Pancreas (tissue), 10 donors: ENCODE data around the gene GOLGA8M. TPM values are rescaled to one million over a fixed set of nuclear protein-coding genes. Genes with fewer than 3 reads are reported as not detected.
"Not testable (repeated sequence)": the region's sequence is repeated elsewhere in the genome, so short reads cannot be mapped to it uniquely, and the experiment has no call there.

Experiments used
- ATAC-seq, 4 donors: fragments of 200-7000 bp; cut with Tn5 transposase; one replicate each; pipeline versions ENCODE4 v1.8.0 to v1.9.1; 2020; ENCODE audit warnings: mild to moderate bottlenecking in 4 of 4, moderate library complexity in 4 of 4
- DNase-seq, 6 donors: peaks; one replicate each; pipeline ENCODE4 v3.0.0-alpha.2; 2020
- FAIRE-seq: peaks from 2 replicates; lab custom pipeline; 2012; peaks lifted over from hg19 to GRCh38; lab: Jason Lieb, UNC
- H3K27ac ChIP-seq, 4 donors: fragments of 200-600 bp; sonication (generic); 1 replicate in 3 of 4; 2 replicates in 1 of 4; pipeline versions ENCODE4 v1.5.0 to v1.8.0; 2020
- H3K27me3 ChIP-seq, 4 donors: fragments of 200-600 bp; one replicate each; pipeline ENCODE4 v1.8.0; 2021
- H3K36me3 ChIP-seq, 3 donors: fragments of 200-600 bp; sonication (generic) in 1 of 3; one replicate each; pipeline versions ENCODE4 v1.5.0 to v1.8.0; 2020 to 2021
- H3K4me1 ChIP-seq, 3 donors: fragments of 200-600 bp; one replicate each; pipeline ENCODE4 v1.8.0; 2021
- H3K4me3 ChIP-seq, 4 donors: fragments of 200-600 bp; sonication (generic) in 2 of 4; one replicate each; pipeline versions ENCODE4 v1.5.0 to v1.8.0; 2020 to 2021
- H3K9me3 ChIP-seq, 4 donors: fragments of 200-600 bp; one replicate each; pipeline ENCODE4 v1.8.0; 2021
- WGBS, 2 donors: extraction: QIAGEN DNeasy Blood & Tissue Kit; methylation state at CpG; one replicate each; pipeline ENCODE4 v1.1.7; 2013; 5-methylcytosine and 5-hydroxymethylcytosine counted together
- intact Hi-C, 3 donors: fragments of 100-400 bp; cut with DNase I; formaldehyde crosslinking; loops; one replicate each; pipeline versions ENCODE4 v1.11.1 to v1.14.2; 2022
- polyA plus RNA-seq, 2 donors: library from polyadenylated mRNA; stranded (reverse); fragments of 200-250 nt; gene quantifications; one replicate each; pipeline ENCODE4 v1.2.3, GENCODE V29; 2013
- total RNA-seq, 6 donors: library from RNA; stranded (reverse); fragmentation: NEBNext Ultra II Directional in 4 of 6; extraction: Animal tissue kit (Norgen Biotek cat#: 25700) in 4 of 6; gene quantifications; one replicate each; pipeline versions ENCODE4 v1.2.1 to v1.2.4, GENCODE V29; 2021 to 2023
- donor health status: healthy with polysubstance abuse.
- donor health status: DM: no; HTN: no; CAD: no; lungs with moderate emphysema.
- donor health status: DM: no; HTN: no; CAD: no.
- donor health status: control.
- donor health status: control.
- donor health status: Bipolar disorder and iron deficiency.
- donor health status: DM: yes; HTN: yes; CAD: no.
- donor health status: DM: no; HTN: no; CAD: no.
- donor health status: DM: no; HTN: no; CAD: no.
- donor health status: DM: yes; HTN: yes; CAD: no.

GOLGA8M gene, protein sequence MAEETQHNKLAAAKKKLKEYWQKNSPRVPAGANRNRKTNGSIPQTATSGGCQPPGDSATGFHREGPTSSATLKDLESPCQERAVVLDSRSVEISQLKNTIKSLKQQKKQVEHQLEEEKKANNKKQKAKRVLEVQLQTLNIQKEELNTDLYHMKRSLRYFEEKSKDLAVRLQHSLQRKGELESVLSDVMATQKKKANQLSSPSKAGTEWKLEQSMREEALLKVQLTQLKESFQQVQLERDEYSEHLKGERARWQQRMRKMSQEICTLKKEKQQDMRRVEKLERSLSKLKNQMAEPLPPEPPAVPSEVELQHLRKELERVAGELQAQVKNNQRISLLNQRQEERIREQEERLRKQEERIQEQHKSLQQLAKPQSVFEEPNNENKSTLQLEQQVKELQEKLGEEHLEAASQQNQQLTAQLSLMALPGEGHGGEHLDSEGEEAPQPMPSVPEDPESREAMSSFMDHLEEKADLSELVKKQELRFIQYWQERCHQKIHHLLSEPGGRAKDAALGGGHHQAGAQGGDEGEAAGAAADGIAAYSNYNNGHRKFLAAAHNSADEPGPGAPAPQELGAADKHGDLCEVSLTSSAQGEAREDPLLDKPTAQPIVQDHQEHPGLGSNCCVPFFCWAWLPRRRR
- 1 to 10 TPM in 5 of 6 donors, under 1 TPM in 1; 0.69 to 2.1 (median 1.5) TPM for total RNA-seq
- polyA plus RNA-seq = 1 to 10 TPM in 1 of 2 donors, under 1 TPM in 1; 0.80 to 1.4 TPM

DNA sequence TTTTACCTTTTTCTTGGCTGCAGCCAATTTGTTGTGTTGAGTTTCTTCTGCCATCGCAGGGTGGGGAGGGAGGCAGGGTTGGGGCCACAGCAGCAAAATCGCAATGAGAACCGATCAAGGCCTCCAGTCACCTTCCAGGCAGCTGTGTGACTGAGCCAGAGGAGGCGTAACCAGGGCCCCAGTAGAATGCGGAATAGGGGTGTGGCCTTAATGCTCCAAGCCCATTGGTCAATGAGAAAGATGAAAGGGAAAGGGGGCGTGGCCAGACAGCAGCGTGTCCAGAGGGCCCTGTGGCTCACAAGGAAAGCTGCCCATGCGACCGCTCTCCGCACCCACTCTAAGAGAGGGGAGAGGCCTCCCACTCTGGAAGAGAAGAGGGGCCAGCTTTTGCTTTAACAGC lies at the start of gene GOLGA8M:
Gene GOLGA8M, minus strand, starts transcription at position 152 of the 400 bp plus-strand sequence. Its CDS starts 98 bp downstream, at position 54.
- DNase-seq, H3K4me3 ChIP-seq, intact Hi-C loops, H3K9me3 ChIP-seq, H3K27ac ChIP-seq, H3K4me1 ChIP-seq, H3K36me3 ChIP-seq, H3K27me3 ChIP-seq, FAIRE-seq, ATAC-seq: not testable (repeated sequence)
- WGBS, 2 donors = 94% methylated on average over 2 of the region's 10 CpGs; no CpG with 5 or more reads in 1 of the 2 donors

DNA sequence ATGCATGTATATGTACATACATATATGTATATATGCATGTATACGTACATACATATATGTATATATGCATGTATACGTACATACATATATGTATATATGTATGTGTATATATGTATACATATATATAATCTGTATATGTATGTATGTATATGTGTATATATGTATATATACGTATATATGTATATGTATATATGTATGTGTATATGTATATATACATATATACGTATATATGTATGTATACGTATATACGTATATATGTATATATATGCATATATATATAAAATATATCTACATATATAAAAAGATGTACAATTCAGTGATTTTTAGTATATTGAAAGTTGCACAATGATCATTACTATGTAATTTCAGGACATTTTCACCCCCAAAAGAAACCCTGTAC lies 30.7 kb upstream of the GOLGA8M start:
- 78 to 80% methylated on average over 6 of the region's 6 CpGs for WGBS, 2 donors

DNA sequence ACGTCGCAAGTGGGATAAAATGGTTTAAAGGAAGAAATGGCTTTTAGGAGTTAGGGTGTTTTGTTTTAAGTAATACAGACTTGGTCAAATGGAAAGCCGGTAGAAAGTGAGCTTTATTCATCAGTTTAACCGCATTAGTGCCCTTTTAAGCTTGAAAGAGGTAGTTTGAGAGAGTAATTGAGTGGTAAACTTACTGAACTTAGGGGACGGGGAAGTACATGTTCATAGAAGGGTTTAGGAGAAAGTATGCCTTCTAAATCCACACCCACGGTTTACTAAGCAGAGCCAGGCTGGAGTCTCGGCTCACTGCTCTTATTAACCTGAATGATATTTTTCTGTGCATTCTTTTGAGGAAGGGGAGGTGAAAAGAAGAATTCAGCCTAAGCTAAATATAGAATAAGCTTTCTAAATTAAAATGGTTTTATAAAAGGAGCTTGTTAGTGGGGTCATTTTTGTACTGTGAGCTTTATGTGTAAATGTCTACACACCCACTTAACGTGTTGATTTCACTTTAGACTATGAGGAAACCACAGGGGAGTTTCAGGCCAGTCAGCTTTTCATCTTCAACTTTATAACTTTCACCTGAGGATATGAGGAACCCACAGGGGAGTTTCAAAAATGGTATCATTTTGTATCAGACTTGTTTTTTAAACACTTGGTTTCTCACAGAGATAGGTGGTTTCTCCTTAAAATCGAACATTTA lies 26.5 kb upstream of the GOLGA8M start:
- H3K4me1 ChIP-seq, H3K9me3 ChIP-seq, H3K36me3 ChIP-seq, DNase-seq, H3K27me3 ChIP-seq, intact Hi-C loops: not testable (repeated sequence)
- Histone ChIP-seq H3K27ac (peak overlapping the region in 2 of 4 donors; percentile 58 to 61), H3K4me3 (peak overlapping the region in 2 of 4 donors; percentile 29 to 45)
- ATAC-seq = peak in 2 of 4 donors; percentile 22 to 29
- 0 to 3% methylated on average over 7 to 8 of the region's 9 CpGs for WGBS, 2 donors
- FAIRE-seq = peak; percentile 94

More for the DNA sequence above, 30.7 kb upstream of the GOLGA8M start:
- FAIRE-seq = peak; percentile 77
- H3K4me1 ChIP-seq, ATAC-seq, H3K4me3 ChIP-seq, intact Hi-C loops, H3K9me3 ChIP-seq, H3K27ac ChIP-seq, H3K36me3 ChIP-seq, H3K27me3 ChIP-seq, DNase-seq: not testable (repeated sequence)

DNA sequence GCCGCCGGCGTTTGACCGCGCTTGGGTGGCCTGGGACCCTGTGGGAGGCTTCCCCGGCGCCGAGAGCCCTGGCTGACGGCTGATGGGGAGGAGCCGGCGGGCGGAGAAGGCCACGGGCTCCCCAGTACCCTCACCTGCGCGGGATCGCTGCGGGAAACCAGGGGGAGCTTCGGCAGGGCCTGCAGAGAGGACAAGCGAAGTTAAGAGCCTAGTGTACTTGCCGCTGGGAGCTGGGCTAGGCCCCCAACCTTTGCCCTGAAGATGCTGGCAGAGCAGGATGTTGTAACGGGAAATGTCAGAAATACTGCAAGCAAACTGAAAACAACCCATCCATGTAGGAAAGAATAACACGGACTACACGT lies 26.0 kb upstream of the GOLGA8M start:
- peak overlapping the region; percentile 55 to 88 (median 76) for H3K27ac ChIP-seq
- H3K36me3 ChIP-seq, H3K4me1 ChIP-seq, DNase-seq, H3K27me3 ChIP-seq, intact Hi-C loops, FAIRE-seq, H3K9me3 ChIP-seq: not testable (repeated sequence)
- 0% methylated on average over 3 of the region's 23 CpGs for WGBS, 2 donors
- ATAC-seq = peak in 2 of 4 donors; percentile 19 to 50
- peak overlapping the region; percentile 10 to 46 (median 44) for H3K4me3 ChIP-seq

DNA sequence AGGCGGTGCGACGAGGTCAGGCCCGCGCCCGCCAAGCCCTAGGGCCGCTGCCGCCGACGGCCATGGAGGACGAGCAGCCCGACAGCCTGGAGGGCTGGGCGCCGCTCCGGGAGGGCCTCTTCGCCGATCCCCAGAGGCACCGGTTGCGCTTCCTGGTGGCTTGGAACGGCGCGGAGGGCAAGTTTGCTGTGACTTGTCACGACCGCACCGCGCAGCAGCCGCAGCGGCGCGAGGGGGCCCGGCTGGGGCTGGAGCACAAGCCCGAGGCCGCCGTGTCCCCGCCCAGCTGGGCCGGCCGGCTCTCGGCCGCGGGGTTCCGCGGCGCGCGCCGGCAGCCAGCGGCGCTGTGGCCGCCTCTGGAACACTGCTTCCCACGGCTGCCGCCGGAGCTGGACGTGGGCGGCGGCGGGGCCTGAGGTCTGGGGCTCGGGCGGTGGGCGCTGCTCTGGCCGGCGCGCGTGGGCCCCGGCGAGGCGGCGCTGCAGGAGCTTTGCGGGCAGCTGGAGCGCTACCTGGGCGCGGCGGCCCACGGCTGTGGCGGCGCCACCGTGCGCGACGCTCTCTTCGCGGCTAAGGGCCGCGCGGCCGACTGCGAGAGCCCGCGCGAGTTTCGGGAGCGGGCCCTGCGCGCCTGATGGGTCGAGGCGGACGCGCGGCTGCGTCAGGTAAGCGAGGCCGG lies 25.4 kb upstream of the GOLGA8M start:
- not testable (repeated sequence) for FAIRE-seq

DNA sequence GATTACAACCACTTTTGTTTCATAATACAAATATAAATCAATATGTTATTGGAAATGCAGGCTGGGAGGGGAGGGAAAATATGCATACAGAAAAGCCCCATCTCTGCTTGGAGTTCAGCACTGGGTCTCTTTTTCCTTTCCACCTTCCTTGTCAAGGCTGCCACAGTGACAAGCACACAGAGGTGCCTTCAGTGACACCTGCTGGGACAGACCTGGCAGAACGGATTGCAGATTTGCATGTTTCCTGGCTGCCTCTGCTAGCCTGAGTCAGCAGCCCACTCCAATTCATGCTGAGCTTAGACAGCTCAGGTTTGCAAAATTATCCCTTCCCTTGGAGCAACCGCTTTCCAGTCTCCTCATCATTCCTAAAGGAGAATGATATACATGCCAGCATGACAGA lies 15.8 kb upstream of the GOLGA8M start:
- ATAC-seq (peak in 1 of 4 donors; percentile 46), DNase-seq (peak in 5 of 6 donors; percentile 24 to 52 (median 42))
- FAIRE-seq, H3K27me3 ChIP-seq, H3K4me1 ChIP-seq, H3K4me3 ChIP-seq, H3K9me3 ChIP-seq, H3K27ac ChIP-seq, H3K36me3 ChIP-seq, intact Hi-C loops: not testable (repeated sequence)
- WGBS, 2 donors = 11 to 32% methylated on average over 2 of the region's 2 CpGs

More for the DNA sequence above, 25.4 kb upstream of the GOLGA8M start:
- H3K9me3 ChIP-seq, H3K36me3 ChIP-seq, intact Hi-C loops, H3K27me3 ChIP-seq, H3K4me1 ChIP-seq: not testable (repeated sequence)
- peak; percentile 38 to 78 (median 67) for DNase-seq
- ATAC-seq = peak; percentile 91 to 97 (median 94)
- H3K4me3 ChIP-seq = peak overlapping the region; percentile 10 to 46 (median 44)
- peak overlapping the region; percentile 55 to 88 (median 76) for H3K27ac ChIP-seq
- WGBS, 2 donors = 0% methylated on average over 35 to 94 of the region's 101 CpGs

DNA sequence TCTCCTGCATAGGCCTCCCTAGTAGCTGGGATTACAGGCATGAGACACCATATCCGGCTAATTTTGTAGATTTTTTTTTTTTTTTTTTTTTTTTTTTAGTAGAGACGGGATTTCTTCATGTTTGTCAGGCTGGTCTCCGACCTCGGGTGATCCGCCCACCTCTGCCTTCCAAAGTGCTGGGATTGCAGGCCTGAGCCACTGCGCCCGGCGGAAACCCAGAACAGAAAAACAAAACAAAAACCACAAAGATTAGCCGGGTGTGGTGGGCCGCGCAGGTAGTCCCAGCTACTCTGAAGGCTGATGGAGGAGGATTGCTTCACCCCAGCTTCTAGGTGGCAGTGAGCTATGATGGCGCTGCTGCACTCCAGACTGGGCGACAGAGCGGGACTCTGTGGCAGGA lies 14.8 kb upstream of the GOLGA8M start:
- H3K27me3 ChIP-seq, H3K4me1 ChIP-seq, H3K9me3 ChIP-seq, FAIRE-seq, H3K36me3 ChIP-seq, H3K4me3 ChIP-seq, ATAC-seq, H3K27ac ChIP-seq, DNase-seq, intact Hi-C loops: not testable (repeated sequence)
- 91 to 95% methylated on average over 14 of the region's 14 CpGs for WGBS, 2 donors
